Vagina (tissue), 2 donors: ENCODE data around the gene LMO3.

Source experiments
- POLR2A ChIP-seq, 2 donors: fragments of 450-650 bp; IDR thresholded peaks; one replicate each; pipeline ENCODE4 v1.6.1; 2017; ENCODE audit warnings: antibody characterized with exemption in 2 of 2, mild to moderate bottlenecking in 2 of 2, moderate library complexity in 2 of 2
- POLR2AphosphoS5 ChIP-seq, 2 donors: sonication (generic); formaldehyde crosslinking; IDR thresholded peaks; one replicate each; pipeline ENCODE4 v1.9.0; 2017; ENCODE audit warnings: antibody characterized with exemption in 2 of 2, mild to moderate bottlenecking in 2 of 2, low read depth in 1 of 2; ENCODE audit not compliant: insufficient read depth in 1 of 2
- TF ChIP-seq, protein P1 (sequence below), 3 experiments: fragments of 450-650 bp in 2 of 3; fragments of 200-600 bp in 1 of 3; sonication (generic) in 1 of 3; IDR thresholded peaks; one replicate each; pipeline ENCODE4 v1.5.1; 2017 to 2019; ENCODE audit warnings: antibody characterized with exemption in 3 of 3, mild to moderate bottlenecking in 2 of 3, moderate library complexity in 2 of 3

DNA sequence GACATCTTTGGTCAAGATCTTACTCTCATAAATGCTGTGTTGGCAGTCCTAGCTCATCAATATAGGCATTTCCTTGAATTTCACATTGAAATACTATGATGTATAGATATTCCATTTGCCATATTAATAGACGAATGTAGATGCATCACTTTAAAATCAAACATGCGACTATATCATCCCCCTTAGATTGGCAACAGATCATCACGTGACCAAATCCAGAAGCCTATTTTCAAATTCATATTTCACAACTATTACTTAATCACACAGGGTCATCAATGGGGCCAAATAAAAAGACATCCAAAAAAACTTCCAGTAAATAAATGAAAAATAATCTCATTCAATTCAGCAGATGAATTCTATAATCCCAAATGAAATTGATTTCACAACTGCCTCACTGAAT is 15.3 kb downstream of the LMO3 start:
- TF ChIP-seq, protein P1, sequence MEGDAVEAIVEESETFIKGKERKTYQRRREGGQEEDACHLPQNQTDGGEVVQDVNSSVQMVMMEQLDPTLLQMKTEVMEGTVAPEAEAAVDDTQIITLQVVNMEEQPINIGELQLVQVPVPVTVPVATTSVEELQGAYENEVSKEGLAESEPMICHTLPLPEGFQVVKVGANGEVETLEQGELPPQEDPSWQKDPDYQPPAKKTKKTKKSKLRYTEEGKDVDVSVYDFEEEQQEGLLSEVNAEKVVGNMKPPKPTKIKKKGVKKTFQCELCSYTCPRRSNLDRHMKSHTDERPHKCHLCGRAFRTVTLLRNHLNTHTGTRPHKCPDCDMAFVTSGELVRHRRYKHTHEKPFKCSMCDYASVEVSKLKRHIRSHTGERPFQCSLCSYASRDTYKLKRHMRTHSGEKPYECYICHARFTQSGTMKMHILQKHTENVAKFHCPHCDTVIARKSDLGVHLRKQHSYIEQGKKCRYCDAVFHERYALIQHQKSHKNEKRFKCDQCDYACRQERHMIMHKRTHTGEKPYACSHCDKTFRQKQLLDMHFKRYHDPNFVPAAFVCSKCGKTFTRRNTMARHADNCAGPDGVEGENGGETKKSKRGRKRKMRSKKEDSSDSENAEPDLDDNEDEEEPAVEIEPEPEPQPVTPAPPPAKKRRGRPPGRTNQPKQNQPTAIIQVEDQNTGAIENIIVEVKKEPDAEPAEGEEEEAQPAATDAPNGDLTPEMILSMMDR (IDR thresholded peaks at IDR 0.05) = no peak
- TF ChIP-seq POLR2AphosphoS5 (IDR thresholded peaks at IDR 0.05; ENCODE audit: insufficient read depth in 1 of 2, low read depth in 1 of 2) (no peak), POLR2A (IDR thresholded peaks at IDR 0.05) (no peak)
